ENCODE measurements around the gene SMIM17.

DNA sequence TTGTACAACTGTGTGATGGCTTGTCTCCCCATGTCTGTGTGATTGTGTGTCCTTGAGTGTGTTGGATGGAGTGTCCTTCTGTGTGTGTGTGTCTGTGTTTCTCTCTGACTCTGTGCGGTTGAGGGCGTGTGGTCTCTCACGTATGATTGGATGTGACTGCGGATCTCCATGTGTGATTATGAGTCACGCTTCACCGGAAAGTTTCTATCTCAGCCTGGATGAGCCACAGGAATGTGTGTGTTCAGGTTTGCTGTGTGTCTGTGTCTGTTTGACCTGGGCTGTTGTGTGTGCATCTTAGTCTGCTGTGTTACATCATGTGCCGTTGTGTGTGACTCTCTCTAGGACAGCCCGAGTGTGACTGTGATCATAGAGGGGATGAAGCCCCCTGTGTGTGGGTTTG is 44.1 kb downstream of the SMIM17 start:
- TF ChIP-seq, protein P1, sequence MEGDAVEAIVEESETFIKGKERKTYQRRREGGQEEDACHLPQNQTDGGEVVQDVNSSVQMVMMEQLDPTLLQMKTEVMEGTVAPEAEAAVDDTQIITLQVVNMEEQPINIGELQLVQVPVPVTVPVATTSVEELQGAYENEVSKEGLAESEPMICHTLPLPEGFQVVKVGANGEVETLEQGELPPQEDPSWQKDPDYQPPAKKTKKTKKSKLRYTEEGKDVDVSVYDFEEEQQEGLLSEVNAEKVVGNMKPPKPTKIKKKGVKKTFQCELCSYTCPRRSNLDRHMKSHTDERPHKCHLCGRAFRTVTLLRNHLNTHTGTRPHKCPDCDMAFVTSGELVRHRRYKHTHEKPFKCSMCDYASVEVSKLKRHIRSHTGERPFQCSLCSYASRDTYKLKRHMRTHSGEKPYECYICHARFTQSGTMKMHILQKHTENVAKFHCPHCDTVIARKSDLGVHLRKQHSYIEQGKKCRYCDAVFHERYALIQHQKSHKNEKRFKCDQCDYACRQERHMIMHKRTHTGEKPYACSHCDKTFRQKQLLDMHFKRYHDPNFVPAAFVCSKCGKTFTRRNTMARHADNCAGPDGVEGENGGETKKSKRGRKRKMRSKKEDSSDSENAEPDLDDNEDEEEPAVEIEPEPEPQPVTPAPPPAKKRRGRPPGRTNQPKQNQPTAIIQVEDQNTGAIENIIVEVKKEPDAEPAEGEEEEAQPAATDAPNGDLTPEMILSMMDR (IDR thresholded peaks at IDR 0.05): no peak
- no peak for TF ChIP-seq POLR2A (IDR thresholded peaks at IDR 0.05)
- no peak for TF ChIP-seq EP300 (IDR thresholded peaks at IDR 0.05)
